Measurements from ENCODE around the gene MED17.
"Not testable (repeated sequence)": the region's sequence is repeated elsewhere in the genome, so short reads cannot be mapped to it uniquely, and the experiment has no call there.

The MED17 gene

DNA sequence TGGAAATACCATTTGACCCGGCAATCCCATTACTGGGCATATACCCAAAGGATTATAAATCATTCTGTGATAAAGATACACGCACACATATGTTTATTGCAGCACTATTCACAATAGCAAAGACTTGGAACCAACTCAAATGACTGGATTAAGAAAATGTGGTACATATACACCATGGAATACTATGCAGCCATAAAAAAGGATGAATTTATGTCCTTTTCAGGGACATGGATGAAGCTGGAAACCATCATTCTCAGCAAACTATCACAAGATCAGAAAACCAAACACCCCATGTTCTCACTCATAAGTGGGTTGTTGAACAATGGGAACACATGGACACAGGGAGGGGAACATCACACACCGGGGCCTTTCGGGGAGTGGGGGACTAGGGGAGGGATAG is 25.0 kb upstream of the MED17 start:
- not testable (repeated sequence) for DNase-seq

GRCh38 chr11:93761910-93762309 is 22.2 kb upstream of the MED17 start:
- DNase-seq = no peak

DNA sequence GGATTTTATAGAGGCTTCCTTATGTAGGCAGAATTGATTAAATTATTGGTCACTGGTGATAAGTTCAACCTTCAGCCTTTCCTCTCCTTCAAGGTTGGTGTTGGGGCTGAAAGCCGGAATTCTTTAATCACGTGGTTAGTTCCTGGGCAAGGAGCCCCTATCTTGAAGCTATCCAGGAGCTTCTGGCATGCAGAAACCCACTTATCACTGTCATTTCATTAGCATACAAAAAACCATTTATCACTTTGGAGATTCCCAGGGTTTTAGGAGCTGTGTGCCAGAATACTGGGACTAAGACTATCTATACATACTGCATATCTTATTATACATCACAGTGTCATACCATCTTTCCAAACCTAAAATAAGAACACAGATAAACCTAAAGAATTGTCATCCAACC is 18.5 kb upstream of the MED17 start:
- DNase-seq = no peak

- DNase-seq = no peak
These were observed 17.6 kb upstream of the MED17 start for GRCh38 chr11:93766504-93766903.

- DNase-seq = no peak
These were observed 17.1 kb upstream of the MED17 start for GRCh38 chr11:93767018-93767417.

- DNase-seq = no peak
These were observed 13.9 kb upstream of the MED17 start for GRCh38 chr11:93770160-93770559.

- no peak for DNase-seq
These were observed 12.0 kb upstream of the MED17 start for GRCh38 chr11:93772123-93772522.

- no peak for DNase-seq
These were observed 11.0 kb upstream of the MED17 start for GRCh38 chr11:93773045-93773477.

DNA sequence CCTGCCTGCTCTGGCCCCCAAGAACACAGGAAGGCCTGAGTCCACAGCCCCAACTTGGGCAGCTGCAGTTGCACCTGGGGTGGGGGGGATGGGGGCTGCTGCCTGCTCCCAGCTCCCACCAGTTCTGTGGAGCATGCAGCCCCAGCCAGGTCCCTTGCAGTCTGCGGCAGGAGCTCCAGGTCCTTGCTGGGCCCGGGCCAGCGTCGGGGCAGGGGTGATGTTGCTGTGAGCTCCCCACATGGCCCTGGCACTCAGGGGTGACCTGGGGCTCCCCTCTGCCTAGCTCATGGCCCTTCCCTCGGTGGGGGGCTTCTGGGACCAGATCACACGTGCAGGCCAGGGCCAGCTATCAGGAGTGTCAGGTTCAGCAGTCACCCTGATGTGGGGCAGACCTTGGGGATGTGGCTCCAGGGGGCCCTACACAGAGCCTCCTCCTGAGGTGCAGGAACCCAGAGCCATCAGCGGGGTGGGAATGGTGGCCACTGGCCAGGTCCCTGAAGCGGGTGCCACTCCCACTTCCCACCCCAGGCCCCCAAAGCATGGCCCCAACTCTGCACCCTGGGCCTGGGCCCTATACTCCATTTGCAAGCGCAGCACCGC is 10.4 kb upstream of the MED17 start:
- no peak for DNase-seq

DNA sequence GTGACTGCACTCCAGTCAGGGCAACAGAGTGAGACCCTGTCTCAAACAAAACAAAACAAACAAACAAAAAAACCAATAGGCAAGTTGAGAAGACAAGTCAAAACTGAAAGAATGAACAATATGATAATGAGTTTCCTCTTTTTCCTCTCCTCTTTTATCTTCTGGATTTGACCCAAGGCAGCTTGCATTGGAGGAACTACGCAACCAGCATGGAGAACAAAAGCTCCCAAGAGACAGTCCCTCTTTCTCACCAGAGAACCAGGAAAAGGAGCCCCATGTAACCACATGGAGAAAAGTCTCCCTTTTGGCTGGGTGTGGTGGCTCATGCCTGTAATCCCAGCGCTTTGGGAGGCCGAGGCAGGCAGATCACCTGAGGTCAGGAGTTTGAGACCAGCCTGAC is 9.5 kb upstream of the MED17 start:
- DNase-seq = not testable (repeated sequence)

DNA sequence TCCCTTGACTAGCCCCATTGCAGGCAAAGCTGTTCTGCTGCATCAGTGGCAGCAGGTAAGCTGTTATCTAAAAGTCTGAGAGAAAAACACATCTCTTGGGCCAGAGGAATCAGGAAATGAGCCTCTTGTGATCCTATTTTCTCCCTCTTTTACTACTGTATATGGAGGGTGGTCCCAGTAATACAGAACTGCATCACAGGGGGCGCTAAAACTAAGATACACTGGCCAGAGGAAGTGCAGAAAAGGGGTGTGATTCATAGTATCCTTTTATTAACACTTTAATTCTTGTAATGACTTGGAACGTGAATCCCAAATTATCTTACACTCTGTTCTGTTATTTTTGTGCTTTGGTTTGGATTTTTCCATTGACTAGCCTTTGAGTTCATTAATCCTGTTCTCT is 8.8 kb upstream of the MED17 start:
- DNase-seq = no peak

- no peak for DNase-seq
These were observed 720 bp upstream of the MED17 start for GRCh38 chr11:93783362-93783761.

DNA sequence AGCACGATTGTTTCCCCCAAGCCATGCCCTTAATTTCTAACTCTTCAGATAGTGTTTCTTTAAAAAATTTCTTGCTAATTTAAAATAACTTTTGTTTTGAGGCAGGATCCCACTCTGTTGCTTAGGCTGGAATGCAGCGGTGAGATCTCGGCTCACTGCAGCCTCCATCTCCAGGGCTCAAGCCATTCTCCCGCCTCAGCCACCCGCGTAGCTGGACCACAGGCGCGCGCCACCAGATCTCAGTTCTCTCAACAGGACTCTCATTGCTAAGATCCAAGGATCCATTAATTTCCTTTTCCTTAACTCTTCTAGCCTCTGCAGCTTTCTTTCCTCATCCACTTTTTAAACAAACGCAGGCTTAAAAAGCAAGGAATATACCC is 327 bp upstream of the MED17 start:
- no peak for DNase-seq

DNA sequence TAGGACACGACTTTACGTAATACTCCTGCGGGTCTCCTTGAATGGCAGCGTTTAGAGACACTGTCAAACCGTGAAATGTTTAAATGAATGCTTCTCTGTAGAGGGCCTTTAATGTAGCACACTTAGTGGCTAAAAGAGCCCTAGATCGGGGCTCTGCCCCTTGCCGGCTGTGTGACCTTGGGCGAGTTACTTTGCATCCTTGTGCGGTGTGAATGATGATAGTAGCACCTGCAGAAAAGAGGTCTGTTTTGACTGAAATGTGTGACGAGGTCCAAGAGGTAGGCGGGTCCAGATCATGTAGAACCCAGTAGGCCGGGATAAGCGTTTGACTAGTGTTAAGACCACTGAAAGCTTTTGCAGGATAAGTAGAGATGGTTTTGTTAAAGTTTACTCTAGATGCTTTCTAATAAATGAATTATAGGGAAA is 866 bp downstream of the MED17 start:
- DNase-seq = no peak

GRCh38 chr11:93791493-93791892 is 7.4 kb downstream of the MED17 start:
- no peak for DNase-seq

DNA sequence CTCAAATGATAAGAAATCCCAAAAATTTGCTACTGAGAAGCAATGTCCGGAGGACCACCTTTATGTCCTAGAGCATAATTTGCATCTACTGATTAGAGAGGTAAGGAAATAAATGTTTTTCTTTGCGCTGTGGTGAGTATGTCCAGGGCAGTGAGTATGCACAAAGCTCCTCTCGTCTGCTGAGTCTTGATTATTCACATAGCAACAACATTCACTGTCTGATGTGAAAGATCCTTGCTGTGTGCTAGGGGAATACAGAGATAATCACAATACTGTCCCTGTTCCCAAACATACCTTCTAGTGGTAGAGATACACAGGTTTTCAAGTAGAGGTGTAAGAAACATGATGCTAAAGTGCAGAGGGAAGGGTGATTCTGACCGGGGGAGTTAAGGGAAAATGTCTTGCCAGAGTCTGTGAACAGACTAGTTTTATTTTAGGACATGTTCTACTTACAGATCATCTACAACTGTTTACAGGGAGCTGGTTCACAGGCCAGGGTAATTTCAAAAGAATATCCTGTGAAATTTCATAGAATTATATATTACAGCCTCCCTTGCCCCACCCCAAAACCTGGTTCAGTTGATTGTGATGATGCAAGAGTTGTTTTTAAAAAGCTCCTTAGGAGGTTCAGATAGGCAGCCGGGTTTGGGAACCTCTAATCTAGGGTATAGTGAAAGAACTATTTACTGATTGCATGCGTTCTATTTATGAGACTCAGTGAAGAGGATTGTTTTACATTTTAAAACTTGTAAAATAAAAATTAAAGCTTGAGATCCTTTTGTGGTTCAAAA is 12.6 kb downstream of the MED17 start:
- DNase-seq = no peak

DNA sequence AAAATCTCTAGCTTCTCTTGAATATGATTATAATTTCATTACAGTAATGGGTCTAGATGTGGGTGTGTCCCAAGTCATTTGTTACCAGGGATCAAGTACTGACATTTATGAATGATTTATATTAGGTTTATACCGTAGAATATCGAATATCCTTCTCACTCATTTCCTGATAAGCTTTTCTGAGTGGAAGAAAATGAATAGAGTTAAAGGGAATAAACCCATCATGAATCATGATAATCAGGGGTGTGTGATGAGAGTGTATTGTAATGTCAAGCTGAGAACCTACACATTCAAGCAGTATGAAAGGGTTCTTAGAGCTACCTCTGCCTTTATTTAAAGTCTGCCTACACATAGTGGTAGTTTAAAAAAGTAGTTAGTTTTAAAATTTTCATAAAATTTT is 17.3 kb downstream of the MED17 start:
- no peak for DNase-seq

DNA sequence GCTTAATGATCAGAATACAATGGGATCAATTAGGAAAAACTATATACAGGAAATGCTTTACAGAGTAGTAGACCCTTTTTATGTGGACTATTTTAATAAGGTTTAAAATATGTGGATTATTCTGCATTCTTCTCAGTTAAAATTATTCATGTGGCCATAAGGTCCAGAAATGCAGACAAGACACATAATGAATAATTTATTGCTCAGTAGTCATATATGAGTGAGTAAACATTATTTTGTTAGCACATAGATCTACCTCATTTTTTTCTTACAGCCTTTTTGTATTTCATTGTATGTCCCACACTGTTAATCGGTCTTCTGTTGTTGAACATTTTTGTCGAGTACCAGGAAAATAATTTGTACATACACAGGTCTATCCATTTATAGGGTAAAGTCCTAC is 20.8 kb downstream of the MED17 start:
- DNase-seq = no peak

- DNase-seq = no peak
These were observed 23.9 kb downstream of the MED17 start for GRCh38 chr11:93807980-93808379.

- no peak for DNase-seq
These were observed 29.9 kb downstream of the MED17 start for GRCh38 chr11:93813974-93814373.

DNA sequence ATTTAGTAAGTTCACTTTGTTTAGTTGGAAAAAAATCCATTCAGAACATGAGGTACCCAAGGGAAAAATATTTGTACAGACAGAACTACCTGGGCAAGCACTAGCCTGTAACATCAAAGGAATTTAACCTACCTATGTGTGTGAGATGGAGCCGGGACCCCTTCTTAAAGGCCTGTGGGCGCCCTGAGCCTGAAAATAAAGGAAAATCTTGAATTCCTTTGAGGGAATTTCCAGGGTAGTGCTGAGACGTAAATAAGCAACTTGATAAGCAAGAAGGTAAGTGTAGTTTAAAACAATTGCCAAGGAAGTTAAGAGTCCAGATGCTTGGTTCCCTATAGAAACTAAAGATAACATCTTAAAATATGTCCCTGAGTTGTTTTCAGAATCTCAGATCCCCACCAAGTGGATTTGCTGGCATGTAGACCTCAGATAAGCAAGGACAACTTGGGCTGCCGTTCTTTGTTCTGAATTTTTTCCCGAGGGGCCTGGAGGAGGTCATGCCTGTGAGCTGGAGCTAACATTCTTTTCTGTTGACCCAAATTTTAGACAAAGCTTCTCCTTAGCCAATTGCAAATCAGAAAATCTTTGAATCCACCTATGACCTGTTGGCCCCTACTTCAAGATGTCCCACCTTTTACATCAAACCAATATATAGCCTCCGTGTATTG is 31.0 kb downstream of the MED17 start:
- DNase-seq = no peak

DNA sequence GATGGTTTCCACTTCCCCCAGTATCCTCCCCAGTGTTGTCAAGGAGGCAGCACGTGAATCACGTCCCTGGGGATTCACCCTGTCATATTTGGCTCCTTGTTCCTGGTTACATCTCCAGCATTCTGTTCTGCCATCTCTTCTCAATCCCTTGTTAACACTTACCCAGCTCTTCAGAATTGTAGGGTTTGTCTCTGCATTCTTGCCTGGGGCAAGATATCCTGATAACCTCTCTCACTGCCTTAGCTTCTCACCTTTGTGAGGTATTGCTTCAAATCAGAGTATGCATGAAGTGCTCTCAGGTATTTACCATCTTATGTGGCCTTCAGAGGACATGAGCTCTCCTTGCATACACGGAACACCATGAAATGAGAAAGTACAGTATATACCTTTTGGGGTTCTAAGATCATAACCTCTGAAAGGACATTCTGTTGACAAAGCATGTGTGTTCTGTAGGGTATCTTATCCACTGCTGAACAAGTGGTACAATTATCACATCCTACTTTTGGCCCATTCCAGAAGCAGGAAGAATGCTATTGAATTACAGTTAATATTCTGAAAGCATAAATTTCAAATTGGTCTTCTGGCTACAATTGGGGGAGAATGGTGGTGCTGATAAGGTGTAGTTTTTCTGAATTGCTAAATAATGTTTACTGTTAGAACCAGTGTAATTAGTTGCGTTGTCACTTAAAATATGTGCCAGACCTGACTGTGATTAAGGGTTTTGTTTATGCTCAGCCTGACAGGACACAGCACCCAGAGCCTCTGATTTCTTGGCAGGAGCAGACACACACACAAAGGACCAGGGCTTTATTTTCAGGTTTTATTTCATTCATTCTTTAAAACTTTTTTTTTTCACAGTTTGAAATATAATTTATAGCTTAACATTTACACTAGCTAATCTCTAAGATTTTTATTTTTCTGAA is 33.6 kb downstream of the MED17 start:
- DNase-seq = no peak
